ENCODE measurements around the gene SPINDOC. TPM values are rescaled to one million over a fixed set of nuclear protein-coding genes. Genes with fewer than 3 reads are reported as not detected.
"Not testable (repeated sequence)": the region's sequence is repeated elsewhere in the genome, so short reads cannot be mapped to it uniquely, and the experiment has no call there.

Gene SPINDOC
- polyA plus RNA-seq, 5 donors, result 28.3 to 48.4 (median 38.5) TPM

DNA sequence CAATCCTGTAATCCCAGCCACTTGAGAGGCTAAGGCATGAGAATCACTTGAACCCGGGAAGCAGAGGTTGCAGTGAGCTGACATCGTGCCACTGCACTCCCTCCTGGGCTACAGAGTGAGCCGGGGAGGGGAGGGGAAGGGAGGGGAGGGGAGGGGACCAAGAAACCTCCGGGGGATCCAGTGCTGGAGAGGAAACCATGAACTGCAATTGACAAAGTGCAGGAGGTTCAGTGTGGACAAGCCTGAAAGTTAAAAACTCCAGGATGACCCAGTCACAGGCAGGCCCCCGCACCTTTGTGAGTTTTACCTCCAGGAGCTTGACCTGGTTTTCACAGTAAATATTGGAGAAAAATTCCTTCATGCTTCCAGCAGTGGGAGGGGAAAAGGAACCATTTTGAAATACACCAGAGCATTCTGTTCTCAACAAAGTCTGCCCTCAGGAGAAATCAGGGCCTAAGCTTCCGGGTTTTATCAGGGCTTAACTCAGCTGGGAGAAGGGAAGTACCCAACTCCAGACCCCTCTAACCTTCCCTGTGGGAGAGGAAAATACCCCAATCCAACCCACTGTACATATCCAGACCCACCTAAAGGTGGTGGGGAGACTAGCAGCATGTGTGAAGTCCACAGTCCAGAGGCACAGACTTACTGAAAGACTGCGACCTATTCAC, 29.2 kb upstream of the SPINDOC start:
- DNase-seq, result no peak

DNA sequence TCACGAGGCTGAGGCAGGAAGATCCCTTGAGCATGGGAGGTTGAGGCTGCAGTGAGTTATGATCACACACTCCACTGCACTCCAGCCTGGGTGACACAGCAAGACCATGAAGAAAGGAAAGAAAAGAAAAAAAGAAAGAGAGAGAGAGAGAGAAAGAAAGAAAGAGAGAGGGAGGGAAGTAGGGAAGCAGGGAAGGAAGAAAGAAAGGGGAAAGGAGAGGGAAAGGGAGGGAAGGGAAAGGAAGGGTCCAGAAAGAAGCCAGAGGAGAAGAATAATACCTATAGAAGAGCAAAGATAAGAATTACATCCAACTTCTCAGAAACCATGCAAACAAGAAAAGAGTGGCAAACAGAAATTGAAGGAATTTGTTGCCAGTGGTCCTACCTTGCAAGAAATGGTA, 27.4 kb upstream of the SPINDOC start:
- DNase-seq, result no peak

DNA sequence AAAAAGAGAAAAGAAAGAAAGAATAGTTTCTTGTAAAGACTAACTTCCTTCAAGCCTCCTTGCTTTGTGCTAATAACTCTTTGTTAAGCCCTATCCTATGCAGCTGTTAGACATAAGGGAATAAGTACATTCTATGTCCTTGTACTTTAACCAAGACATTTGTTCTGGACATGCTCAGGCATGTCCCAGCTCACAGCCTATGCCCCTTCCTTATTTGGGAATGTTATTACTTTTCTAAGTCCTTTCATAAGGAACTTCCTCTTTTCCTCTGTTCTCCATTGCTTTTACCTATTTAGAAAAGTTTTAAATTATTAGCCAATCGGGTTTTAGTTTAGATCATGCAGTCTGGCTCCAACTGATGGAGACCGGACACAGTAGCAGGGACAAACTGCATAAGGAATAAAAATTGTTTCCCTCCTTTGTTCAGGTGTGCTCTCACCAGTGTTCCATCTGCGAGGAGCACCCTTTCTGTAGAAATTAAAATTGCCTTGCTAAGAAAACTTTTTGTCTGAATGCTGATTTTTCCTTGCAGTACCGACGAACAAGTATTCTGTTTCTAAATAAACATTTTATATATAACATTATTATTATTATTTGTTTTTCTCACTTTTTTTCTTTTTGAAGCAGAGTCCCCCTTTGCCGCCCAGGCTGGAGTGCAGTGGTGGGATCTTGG, 21.6 kb upstream of the SPINDOC start:
- no peak for DNase-seq

DNA sequence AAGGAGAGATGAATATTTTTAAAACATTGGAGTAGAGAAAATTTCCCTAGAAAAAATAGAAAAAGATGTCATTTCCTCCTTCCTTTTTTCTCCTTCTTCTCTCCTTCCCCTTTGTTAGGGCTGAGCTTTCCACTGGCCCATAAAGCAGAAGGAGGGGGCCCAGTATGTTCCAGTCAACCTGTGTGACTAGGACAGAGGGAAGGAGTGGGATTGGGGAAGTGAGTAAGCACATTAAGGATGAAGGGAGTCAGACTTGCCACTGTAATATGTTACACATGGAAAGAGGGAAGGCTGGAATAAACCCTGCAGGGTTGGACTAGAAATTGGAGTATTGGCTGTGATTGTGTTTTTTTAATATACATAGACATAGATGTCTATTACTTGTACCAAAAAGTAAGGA, 20.1 kb upstream of the SPINDOC start:
- no peak for DNase-seq

DNA sequence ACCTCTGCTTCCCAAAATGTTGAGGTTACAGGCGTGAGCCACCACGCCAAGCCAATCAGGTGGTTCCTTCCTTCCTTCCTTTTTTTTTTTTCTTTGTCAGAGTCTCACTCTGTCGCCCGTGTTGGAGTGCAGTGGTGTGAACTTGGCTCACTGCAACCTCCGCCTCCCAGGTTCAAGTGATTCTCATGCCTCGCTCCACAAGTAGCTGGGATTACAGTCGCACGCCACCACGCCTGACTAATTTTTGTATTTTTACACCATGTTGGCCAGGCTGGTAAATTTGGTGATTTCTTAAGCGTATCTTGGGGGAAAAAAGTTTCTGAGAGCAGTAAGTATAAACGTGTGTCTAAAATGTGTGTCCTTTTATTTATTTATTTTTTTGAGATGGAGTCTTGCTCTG, 18.2 kb upstream of the SPINDOC start:
- DNase-seq, result no peak

DNA sequence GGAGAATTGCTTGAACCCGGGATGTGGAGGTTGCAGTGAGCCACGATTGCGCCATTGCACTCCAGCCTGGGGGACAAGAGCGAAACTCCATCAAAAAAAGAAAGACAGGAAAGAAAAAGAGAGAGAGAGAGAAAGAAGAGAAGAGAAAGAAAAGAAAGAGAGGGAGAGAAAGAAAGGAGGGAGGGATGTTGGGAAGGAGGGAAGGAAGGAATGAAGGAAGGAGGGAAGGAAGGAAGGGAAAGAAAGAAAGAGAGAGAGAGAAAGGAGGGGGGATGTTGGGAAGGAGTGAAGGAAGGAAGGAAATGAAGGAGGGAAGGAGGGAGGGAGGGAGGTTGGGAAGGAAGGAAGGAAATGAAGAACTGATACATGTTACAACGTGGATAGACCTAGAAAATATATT, 12.3 kb upstream of the SPINDOC start:
- no peak for DNase-seq

DNA sequence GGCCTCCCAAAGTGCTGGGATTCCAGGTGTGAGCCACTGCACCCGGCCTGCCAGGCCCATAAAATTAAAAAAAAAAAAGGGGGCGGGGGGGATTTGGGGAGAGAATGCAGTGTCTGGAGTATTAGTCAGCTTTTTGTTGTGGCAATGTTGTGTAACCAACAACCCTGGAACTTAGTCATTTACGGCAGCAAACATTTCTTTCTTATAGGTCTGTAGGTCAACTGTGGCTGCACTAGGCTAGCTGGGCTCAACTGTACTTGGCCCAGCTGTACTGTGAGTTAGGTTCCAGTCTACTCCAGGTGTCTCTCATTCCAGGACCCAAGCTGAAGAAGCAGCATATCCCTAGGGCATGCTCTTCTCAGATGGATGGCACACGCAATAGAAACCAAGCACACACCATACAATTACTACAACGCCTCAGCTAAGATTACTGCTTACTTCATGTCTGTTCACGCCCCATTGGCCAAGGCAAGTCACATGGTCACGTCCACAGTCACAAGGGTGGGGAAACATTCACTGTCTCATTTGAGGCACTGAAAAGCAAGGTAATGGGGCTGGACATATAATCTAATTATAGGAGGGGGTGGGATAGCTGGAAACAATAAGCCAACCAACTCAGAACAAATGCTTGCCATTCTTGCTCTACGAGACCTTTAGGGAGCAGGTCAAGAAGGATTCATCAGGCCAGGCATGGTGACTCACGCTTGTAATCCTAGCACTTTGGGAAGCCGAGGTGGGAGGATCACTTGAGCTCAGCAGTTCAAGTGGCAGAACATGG, 10.4 kb upstream of the SPINDOC start:
- no peak for DNase-seq

DNA sequence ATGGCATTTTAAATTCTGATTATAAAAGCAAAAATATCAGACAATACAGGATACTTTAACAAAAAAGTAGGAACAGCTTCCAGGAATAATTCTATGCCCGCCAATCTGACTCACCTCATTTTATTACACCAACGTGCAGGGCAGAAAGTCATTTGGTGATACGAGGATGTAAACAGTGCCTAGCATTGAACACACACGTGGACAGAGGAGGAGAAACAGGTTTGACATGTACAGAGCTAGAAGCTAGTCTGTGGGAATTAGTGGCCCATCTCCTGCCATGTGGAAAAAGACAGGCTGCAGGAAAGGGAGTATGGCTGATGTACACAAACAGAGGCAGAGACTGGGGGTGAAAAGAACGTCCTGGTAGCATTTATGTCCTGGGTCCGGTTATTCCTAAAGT, 9.0 kb upstream of the SPINDOC start:
- DNase-seq, result no peak

DNA sequence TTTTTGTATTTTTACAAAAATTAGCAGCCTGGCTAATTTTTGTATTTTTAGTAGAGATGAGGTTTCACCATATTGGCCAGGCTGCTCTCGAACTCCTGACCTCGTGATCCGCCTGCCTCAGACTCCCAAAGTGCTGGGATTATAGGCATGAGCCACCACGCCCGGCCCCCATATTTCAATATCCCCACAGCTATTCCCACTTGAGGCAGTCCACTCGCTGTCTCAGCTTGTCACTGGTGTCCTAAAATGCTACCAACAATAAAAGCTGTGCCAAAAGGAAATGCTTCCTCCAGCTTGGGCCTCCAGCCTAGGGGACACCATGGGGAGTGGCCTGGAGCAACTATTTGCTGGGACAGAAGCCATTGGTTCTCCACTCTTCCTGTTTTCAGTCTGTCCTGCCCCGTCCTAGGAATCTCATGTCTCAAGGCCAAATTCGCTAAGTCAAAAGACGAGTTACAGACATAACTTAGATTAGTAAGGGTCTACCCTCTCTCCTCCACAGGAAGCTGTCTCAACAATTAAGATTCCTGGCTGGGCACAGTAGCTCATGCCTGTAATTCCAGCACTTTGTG, 7.3 kb upstream of the SPINDOC start:
- DNase-seq, result no peak

DNA sequence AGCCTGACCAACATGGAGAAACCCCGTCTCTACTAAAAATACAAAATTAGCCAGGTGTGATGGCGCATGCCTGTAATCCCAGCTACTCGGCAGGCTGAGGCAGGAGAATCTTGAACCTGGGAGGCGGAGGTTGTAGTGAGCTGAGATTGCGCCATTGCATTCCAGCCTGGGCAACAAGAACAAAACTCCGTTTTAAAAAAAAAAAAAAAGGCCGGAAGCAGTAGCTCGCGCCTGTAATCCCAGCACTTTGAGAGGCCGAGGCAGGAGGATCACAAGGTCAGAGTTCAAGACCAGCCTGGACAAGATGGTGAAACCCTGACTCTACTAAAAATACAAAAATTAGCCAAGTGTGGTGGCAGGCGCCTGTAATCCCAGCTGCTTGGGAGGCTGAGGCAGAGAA, 2.9 kb upstream of the SPINDOC start:
- DNase-seq, result not testable (repeated sequence)

DNA sequence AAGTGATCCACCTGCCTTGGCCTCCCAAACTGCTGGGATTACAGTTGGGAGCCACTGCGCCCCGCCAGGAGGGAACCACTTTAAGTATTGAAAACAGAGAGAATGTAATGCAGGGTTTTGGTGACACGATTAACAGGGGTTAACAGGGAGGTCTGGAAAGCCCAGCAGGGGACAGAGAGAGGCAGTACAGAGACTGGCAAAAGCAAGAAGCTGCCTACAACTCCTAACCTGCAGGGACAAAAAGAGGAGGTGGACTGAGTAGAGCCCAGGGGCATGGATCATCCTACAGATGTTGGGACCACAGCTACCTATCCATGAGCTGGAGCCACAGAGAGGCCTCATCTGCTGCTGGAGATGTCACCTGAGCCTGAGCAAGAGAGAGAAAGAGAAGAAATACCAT, 1.7 kb upstream of the SPINDOC start:
- no peak for DNase-seq

DNA sequence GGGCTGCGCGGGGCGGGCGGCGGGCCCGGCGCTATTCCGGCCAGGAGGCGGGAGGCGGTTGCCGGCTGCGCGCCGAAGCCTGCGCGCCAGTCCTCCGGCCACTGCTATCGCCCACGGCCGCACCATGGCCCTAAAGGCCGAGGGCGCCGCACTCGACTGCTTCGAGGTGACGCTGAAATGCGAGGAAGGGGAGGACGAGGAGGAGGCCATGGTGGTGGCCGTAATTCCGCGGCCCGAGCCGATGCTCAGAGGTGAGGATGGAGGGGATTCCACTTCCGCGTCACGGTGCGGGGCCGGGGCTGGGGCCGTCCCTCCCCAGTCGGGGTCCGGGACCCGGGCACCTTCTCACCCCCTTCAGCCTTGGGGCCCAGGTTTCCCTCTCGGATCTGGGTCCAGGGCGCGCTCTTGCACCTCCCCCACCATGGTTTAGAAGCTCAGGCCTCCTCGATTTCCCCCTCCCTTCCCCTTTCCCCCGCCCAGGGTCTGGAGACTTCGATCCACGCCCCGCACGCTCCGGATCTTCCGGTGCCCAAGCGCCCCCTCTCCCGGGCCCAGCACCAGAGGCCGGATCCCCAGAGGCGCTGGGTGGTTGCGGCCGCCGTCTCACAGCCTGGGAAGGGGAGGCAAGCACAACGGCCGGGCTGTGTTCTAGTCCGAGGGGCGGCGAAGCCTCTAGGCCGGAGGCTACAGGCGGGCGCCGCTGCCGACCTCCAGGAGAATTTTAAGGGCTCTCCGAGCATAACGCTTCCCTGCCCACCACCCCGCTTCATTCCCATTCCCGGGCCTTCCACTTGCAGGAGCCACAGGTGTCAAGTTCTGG, 517 bp downstream of the SPINDOC start:
- peak; percentile 56 to 64 for DNase-seq

DNA sequence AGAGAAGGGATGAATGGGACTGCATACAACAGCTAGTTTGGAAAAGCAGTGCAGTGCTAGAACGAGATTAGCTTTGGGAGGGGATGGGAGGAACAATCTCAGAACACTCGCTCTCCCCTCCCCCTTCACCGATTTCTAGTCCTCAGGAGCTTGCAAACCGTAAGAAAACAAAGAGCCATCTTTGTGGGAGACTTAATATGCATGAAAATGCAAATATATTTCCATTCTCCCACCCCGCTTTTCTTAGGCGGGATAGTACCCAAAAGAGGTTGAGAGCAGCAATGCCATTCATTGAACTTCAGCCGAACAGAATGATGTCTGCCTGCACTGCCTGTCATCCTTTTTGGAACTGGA, 1.1 kb downstream of the SPINDOC start:
- DNase-seq, result no peak

DNA sequence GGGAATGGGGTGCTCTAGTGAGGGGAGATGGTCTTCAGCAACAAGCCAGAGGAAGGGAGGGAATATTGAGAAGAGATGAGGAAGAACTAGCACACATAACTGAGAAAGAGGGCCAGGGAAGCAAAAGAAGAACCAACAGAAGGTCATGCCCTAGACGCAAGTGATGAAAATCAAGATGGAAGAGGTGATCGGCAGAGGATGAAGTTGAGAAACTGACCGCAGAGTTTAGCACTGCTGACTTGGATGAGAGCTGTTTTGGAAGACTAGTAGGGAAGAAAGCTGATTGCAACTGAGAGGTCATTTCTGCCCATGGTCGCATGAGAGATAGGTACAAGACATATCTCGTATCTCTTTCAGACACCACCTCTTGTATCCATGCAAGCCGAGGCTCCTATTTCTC, 2.9 kb downstream of the SPINDOC start:
- no peak for DNase-seq

DNA sequence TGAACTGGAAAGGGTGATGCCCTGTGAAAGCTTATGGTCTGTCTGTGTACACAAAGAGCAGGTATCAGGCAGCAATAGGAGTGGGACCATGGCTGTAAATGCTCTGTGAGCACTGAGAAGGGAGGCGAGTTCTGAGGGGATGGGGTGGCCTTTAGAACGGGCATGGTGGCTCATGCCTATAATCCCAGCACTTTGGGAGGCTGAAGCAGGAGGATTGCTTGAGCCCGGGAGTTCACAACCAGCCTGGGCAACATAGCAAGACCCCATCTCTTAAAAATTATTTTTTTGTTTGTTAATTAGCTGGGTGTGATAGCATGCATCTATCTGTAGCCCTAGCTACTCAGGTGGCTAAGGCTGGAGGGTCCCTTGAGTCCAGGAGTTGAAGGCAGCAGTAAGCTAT, 3.5 kb downstream of the SPINDOC start:
- no peak for DNase-seq

DNA sequence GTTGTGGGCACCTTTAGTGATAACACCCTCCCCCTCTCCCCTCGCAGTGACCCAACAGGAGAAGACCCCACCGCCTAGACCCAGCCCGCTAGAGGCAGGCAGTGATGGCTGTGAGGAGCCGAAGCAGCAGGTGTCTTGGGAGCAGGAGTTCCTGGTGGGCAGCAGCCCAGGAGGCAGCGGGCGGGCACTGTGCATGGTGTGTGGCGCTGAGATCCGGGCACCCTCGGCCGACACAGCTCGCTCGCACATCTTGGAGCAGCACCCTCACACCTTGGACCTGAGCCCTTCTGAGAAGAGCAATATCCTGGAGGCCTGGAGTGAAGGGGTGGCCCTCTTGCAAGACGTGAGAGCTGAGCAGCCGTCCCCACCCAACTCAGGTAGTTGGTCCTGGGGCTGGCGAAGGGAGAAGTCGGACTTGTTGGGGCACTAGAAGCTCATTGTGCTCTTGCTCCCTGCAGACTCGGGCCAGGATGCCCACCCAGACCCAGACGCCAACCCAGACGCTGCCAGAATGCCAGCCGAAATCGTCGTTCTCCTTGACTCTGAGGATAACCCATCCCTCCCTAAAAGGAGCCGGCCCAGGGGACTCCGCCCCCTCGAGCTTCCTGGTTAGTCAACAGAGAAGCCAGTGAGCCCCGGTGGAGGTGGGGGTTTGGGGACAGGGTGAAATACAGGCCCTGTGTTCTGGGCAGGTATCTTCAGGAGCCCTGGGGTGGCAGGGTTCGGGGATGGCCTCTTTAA, 4.7 kb downstream of the SPINDOC start:
- DNase-seq, result no peak

DNA sequence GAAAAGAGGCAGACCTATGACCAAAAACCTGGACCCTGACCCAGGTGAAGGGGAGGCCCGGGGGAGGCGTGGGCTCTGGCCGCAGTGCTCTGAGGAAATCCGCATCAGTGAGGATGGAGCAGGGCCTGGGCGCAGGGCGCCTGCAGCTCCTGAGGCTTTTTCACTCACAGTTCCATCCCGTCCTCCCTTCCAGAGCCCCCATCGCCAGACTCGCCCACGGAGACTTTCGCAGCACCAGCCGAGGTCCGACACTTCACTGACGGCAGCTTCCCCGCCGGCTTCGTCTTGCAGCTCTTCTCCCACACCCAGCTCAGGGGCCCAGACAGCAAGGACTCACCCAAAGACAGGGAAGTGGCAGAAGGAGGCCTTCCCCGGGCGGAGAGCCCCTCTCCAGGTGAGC, 5.4 kb downstream of the SPINDOC start:
- DNase-seq, result no peak

DNA sequence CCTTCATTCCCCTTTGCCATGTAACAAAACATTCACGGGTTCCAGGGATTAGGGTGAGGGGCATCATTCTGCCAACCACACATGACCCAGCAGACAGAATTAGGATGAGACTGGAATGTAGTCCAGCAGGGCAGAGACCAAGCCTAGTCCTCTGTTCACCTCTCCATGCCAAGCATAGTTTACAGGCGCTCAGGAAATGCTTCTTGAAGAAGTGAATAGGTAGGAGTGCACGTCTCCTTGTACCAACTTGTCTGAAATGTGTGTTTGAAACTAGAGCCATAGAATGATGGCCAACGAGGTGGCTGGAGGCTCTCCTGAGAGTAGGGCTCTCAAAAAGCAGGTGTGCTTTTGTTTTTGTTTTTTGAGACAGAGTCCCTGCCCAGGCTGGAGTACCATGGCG, 8.2 kb downstream of the SPINDOC start:
- DNase-seq, result no peak

DNA sequence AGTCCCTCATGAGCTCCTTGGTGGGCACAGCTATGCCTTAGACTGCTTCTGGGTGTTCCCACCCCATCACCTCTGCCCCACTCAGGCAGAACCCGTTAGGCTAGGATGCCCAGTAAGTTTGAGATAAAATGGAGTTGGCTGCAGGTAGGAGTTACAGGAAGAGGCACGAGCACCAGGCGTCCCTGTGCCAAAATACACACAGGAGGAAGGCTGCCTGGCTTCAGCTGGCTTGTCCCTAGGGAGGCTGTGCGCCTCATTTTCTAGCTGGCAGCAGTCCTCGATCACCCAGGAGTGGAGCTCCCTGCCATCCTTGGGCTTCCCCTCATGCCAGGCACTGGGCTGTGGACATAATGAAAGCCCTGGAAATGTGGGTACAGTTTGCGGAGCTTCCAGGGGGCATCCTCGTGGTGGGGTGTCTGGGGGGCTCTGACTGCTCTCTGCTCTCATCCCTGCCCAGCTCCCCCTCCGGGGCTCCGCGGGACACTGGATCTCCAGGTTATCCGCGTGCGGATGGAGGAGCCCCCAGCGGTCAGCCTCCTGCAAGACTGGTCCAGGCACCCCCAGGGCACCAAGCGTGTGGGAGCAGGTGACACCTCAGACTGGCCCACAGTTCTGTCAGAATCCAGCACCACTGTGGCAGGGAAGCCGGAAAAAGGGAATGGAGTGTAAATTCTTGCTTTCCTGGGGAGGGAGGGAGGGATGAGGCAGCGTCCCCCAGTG, 13.4 kb downstream of the SPINDOC start:
- no peak for DNase-seq

DNA sequence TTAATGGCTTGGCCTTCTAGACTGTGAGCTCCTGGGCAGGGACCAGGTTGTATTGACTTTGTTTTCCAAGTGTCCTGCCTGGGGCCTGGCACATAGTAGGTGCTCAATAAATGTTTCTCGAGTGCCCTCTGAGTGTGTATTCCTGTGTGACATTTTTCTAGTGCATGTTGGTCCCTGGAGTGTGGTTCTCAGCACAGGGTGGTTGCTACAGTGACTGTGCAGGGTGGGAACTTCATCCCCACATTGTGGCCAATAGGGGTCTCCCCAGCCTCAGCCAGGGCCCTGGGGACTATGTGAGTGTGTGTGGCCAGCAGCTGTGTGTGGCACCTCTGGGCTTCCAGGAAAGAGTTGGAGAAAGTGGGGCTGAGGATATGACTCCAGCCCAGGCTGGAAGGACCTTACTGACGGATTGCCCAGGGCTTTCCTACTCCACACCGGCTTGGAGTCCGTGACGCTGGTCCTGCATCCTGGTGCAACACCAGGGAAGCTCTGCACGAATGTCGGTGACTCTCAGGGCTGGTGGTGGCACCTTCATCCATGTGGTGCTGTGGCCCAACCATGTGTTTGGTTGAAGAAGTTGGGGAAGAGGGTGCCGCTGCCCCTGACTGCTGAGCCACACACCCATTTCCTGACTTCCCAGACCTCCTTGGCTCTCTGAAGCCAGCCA, 16.7 kb downstream of the SPINDOC start:
- no peak for DNase-seq

All from right lung (tissue), 5 donors.